ENCODE measurements around the gene OR7G2.

GRCh38 chr19:9054765-9055164 lies 52.5 kb downstream of the OR7G2 start:
- TF ChIP-seq CTCF (IDR thresholded peaks at IDR 0.05; ENCODE audit: insufficient read depth, low read length): no peak
- no peak for TF ChIP-seq POLR2AphosphoS5 (IDR thresholded peaks at IDR 0.05; ENCODE audit: low read depth)
- TF ChIP-seq REST (IDR thresholded peaks at IDR 0.05; ENCODE audit: insufficient replicate concordance, low read depth): no peak
